Measurements from ENCODE around the gene DNAH11. TPM values are rescaled to one million over a fixed set of nuclear protein-coding genes. Genes with fewer than 3 reads are reported as not detected.

The DNAH11 gene
- total RNA-seq, 1 experiment from 2014 or later: 1.9 TPM

DNA sequence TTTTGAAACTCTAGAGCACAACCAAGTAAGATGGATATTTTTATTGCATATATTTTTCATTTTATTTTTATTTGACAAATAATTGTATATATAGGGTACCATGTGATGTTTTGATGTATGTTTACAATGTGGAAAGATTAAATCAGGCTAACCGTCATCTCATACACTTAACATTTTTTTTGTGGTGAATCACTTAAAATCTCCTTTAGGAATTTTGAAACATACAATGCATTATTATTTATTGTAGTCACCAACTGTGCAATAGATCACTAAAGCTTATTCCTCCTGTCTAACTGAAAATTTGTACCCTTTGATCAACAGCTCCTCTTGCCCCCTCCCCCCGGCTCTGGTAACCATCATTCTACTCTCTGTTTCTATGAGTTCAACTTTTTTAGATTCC is 77.2 kb downstream of the DNAH11 start:
- Mint-ChIP-seq H3K4me3 (ENCODE audit: low read depth, unreplicated experiment) (no peak overlapping the region), H3K4me1 (ENCODE audit: low read depth, unreplicated experiment) (peaks cover 43% of the 10 kb centered on the region), H3K27ac (ENCODE audit: unreplicated experiment) (no peak overlapping the region), H3K36me3 (ENCODE audit: insufficient read depth, unreplicated experiment) (peaks cover 16% of the 10 kb centered on the region), H3K9me3 (ENCODE audit: low read depth, unreplicated experiment) (no peaks in the 10 kb centered on the region), H3K27me3 (ENCODE audit: unreplicated experiment) (no peaks in the 10 kb centered on the region)
- TF ChIP-seq, protein P1, sequence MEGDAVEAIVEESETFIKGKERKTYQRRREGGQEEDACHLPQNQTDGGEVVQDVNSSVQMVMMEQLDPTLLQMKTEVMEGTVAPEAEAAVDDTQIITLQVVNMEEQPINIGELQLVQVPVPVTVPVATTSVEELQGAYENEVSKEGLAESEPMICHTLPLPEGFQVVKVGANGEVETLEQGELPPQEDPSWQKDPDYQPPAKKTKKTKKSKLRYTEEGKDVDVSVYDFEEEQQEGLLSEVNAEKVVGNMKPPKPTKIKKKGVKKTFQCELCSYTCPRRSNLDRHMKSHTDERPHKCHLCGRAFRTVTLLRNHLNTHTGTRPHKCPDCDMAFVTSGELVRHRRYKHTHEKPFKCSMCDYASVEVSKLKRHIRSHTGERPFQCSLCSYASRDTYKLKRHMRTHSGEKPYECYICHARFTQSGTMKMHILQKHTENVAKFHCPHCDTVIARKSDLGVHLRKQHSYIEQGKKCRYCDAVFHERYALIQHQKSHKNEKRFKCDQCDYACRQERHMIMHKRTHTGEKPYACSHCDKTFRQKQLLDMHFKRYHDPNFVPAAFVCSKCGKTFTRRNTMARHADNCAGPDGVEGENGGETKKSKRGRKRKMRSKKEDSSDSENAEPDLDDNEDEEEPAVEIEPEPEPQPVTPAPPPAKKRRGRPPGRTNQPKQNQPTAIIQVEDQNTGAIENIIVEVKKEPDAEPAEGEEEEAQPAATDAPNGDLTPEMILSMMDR (IDR thresholded peaks at IDR 0.05; ENCODE audit: unreplicated experiment): no peak
- BruUV-seq (replicated peaks): no TSS peak
- CTCF ChIA-PET: no interaction called here
- DNase-seq: no peak
- intact Hi-C loops (cut with micrococcal nuclease; ENCODE audit: unreplicated experiment): no loop called here

DNA sequence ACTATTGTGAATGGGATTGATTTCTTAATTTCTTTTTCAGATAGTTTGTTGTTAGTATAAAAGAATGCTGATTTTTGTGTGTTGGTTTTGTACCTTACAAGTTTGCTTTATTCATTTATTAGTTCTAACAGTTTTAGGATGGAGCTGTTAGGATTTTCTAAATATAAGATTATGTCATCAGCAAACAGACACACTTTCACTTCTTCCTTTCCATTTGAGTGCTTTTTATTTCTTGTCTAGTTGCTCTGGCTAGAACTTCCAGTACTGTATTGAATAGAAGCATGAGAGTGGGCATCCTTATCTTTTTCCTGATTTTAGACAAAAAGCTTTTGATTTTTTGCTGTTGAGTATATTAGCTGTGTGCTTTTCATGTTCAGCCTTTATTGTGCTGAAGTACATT is 81.5 kb downstream of the DNAH11 start:
- Mint-ChIP-seq H3K27me3 (ENCODE audit: unreplicated experiment) (no peaks in the 10 kb centered on the region), H3K27ac (ENCODE audit: unreplicated experiment) (no peak overlapping the region), H3K4me3 (ENCODE audit: low read depth, unreplicated experiment) (no peak overlapping the region), H3K36me3 (ENCODE audit: insufficient read depth, unreplicated experiment) (no peaks in the 10 kb centered on the region), H3K9me3 (ENCODE audit: low read depth, unreplicated experiment) (no peaks in the 10 kb centered on the region), H3K4me1 (ENCODE audit: low read depth, unreplicated experiment) (peaks cover 18% of the 10 kb centered on the region)
- no TSS peak for BruUV-seq (replicated peaks)
- CTCF ChIA-PET: interaction anchor here (0.6 kb wide), 1 partner anchor 197 kb away, joined by 3 read pairs; no protein-coding TSS in a partner anchor
- TF ChIP-seq, protein P1 (IDR thresholded peaks at IDR 0.05; ENCODE audit: unreplicated experiment): no peak
- intact Hi-C loops (cut with micrococcal nuclease; ENCODE audit: unreplicated experiment): no loop called here
- no peak for DNase-seq

DNA sequence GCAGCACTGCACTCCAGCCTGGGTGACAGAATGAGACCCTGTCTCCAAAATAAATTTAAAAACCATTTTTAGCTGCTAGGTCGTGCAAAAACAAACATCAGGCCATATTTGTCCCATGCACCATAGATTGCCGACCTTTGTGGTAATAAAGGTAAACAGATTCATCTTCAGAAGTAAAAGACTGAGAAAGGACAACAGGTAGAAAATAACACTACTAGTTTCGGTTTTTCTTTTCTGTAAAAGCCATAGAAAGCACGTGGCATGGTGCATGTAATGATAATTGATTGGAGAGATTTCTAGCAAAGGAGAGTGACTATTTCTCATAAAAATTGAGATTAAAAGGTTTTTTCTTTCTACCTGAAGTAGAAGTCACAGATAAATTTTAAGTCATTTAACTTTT is 93.9 kb downstream of the DNAH11 start:
- no peak for DNase-seq
- Mint-ChIP-seq H3K27me3 (ENCODE audit: unreplicated experiment) (no peaks in the 10 kb centered on the region), H3K36me3 (ENCODE audit: insufficient read depth, unreplicated experiment) (no peaks in the 10 kb centered on the region), H3K4me1 (ENCODE audit: low read depth, unreplicated experiment) (no peaks in the 10 kb centered on the region), H3K4me3 (ENCODE audit: low read depth, unreplicated experiment) (no peak overlapping the region), H3K9me3 (ENCODE audit: low read depth, unreplicated experiment) (no peaks in the 10 kb centered on the region), H3K27ac (ENCODE audit: unreplicated experiment) (no peak overlapping the region)
- intact Hi-C loops (cut with micrococcal nuclease; ENCODE audit: unreplicated experiment): no loop called here
- TF ChIP-seq, protein P1 (IDR thresholded peaks at IDR 0.05; ENCODE audit: unreplicated experiment): no peak
- BruUV-seq (replicated peaks): no TSS peak
- CTCF ChIA-PET: no interaction called here

DNA sequence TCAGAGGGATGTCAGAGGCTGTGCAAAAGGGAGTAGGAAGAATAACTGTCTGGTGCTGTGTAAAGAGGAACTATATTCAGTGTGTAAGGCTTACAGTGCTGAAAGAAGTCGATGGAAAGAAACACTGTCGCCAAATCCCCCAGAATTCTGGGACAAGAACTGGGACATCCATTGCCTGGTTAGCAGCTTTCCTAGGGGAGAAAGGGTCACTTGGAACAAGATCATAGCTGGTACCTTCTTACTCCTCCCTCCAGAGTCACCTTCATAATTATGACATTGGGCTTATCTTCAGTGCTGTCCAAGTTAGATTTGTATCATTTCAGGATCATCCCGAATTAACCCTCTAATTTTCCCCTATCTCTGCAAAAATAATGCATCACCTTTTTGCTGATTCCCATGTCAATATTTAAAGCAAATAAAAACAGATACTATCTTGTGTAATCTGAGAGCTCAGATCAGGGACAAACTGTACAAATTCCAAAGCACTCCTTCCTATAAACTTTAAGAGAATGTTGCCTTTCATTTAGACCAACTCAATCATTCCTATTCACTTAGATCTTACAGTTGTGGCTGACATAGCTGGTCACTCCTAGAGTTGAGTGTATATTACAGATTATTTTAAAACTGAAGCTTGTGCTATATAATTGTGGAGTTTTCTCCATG is 96.5 kb downstream of the DNAH11 start:
- CTCF ChIA-PET: interaction anchor here (0.6 to 0.7 kb wide), 2 partner anchors 409 to 439 kb away, joined by 3 read pairs; no protein-coding TSS in a partner anchor
- no peaks in the 10 kb centered on the region for H3K36me3 Mint-ChIP-seq (ENCODE audit: insufficient read depth, unreplicated experiment)
- no peaks in the 10 kb centered on the region for H3K27me3 Mint-ChIP-seq (ENCODE audit: unreplicated experiment)
- no peak for DNase-seq
- TF ChIP-seq, protein P1 (IDR thresholded peaks at IDR 0.05; ENCODE audit: unreplicated experiment): no peak
- no peaks in the 10 kb centered on the region for H3K4me1 Mint-ChIP-seq (ENCODE audit: low read depth, unreplicated experiment)
- H3K27ac Mint-ChIP-seq (ENCODE audit: unreplicated experiment): no peak overlapping the region
- H3K4me3 Mint-ChIP-seq (ENCODE audit: low read depth, unreplicated experiment): no peak overlapping the region
- intact Hi-C loops (cut with micrococcal nuclease; ENCODE audit: unreplicated experiment): no loop called here
- BruUV-seq (replicated peaks): no TSS peak
- peaks cover 2% of the 10 kb centered on the region for H3K9me3 Mint-ChIP-seq (ENCODE audit: low read depth, unreplicated experiment)

Measured in Calu3 (cell line).